Measurements from ENCODE around the gene CLCN5. TPM values are rescaled to one million over a fixed set of nuclear protein-coding genes. Genes with fewer than 3 reads are reported as not detected.

The CLCN5 gene
- total RNA-seq, 1 experiment from 2014 or later = 23.6 TPM

DNA sequence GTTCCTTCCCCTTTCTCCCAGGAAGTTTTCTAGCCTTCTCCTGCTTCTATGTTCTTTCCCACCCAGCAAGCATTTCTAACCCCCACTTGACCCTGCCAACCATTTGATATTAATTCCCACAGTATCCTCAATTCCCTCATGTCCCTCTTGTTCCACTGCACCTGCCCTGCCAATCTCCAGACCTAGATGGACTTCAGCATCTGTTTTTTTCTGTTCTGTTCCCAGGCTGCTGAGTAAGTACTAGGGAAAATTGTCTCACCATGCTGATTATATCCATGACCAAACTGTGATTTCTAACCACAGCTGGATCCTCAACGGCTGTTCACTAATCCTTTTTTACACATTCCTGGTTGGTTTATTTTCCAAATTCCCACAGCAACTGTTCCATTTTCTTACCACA, 37.7 kb downstream of the CLCN5 start:
- H3K4me3 ChIP-seq (ENCODE audit: low read depth in 2 of 2, low read length in 2 of 2) = no peak overlapping the region
- DNase-seq (ENCODE audit: low read depth, low spot score) (no peak), ATAC-seq (no peak)
- H3K4me1 ChIP-seq (ENCODE audit: control insufficient read depth, insufficient read depth, low read length) = no peaks in the 10 kb centered on the region
- in situ Hi-C loops (cut with HindIII; ENCODE audit: low pct_unique_long_range_greater_than_20kb, low sequenced_read_pairs) = no loop called here
- TF ChIP-seq POLR2AphosphoS5 (IDR thresholded peaks at IDR 0.05; ENCODE audit: low read depth, low read length) (no peak), TCF7L2 (IDR thresholded peaks at IDR 0.05; ENCODE audit: low read depth, low read length) (no peak), SIN3A (IDR thresholded peaks at IDR 0.05; ENCODE audit: borderline replicate concordance, insufficient read depth, low read depth, low read length) (no peak)
- TF ChIP-seq, protein P1, sequence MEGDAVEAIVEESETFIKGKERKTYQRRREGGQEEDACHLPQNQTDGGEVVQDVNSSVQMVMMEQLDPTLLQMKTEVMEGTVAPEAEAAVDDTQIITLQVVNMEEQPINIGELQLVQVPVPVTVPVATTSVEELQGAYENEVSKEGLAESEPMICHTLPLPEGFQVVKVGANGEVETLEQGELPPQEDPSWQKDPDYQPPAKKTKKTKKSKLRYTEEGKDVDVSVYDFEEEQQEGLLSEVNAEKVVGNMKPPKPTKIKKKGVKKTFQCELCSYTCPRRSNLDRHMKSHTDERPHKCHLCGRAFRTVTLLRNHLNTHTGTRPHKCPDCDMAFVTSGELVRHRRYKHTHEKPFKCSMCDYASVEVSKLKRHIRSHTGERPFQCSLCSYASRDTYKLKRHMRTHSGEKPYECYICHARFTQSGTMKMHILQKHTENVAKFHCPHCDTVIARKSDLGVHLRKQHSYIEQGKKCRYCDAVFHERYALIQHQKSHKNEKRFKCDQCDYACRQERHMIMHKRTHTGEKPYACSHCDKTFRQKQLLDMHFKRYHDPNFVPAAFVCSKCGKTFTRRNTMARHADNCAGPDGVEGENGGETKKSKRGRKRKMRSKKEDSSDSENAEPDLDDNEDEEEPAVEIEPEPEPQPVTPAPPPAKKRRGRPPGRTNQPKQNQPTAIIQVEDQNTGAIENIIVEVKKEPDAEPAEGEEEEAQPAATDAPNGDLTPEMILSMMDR (IDR thresholded peaks at IDR 0.05) = no peak
- TF ChIP-seq, protein P2, sequence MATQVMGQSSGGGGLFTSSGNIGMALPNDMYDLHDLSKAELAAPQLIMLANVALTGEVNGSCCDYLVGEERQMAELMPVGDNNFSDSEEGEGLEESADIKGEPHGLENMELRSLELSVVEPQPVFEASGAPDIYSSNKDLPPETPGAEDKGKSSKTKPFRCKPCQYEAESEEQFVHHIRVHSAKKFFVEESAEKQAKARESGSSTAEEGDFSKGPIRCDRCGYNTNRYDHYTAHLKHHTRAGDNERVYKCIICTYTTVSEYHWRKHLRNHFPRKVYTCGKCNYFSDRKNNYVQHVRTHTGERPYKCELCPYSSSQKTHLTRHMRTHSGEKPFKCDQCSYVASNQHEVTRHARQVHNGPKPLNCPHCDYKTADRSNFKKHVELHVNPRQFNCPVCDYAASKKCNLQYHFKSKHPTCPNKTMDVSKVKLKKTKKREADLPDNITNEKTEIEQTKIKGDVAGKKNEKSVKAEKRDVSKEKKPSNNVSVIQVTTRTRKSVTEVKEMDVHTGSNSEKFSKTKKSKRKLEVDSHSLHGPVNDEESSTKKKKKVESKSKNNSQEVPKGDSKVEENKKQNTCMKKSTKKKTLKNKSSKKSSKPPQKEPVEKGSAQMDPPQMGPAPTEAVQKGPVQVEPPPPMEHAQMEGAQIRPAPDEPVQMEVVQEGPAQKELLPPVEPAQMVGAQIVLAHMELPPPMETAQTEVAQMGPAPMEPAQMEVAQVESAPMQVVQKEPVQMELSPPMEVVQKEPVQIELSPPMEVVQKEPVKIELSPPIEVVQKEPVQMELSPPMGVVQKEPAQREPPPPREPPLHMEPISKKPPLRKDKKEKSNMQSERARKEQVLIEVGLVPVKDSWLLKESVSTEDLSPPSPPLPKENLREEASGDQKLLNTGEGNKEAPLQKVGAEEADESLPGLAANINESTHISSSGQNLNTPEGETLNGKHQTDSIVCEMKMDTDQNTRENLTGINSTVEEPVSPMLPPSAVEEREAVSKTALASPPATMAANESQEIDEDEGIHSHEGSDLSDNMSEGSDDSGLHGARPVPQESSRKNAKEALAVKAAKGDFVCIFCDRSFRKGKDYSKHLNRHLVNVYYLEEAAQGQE (IDR thresholded peaks at IDR 0.05; ENCODE audit: insufficient read depth in 1 of 2, low read depth in 2 of 2, low read length in 1 of 2) = no peak
- no peaks in the 10 kb centered on the region for H3K9me3 ChIP-seq (ENCODE audit: control insufficient read depth, insufficient read depth, low read depth, low read length)
- no peaks in the 10 kb centered on the region for H3K36me3 ChIP-seq (ENCODE audit: control insufficient read depth, insufficient read depth, low read length)
- POLR2A ChIA-PET = no interaction called here
- intact Hi-C loops (cut with micrococcal nuclease; ENCODE audit: unreplicated experiment) = no loop called here
- H3K27me3 ChIP-seq (ENCODE audit: control insufficient read depth, insufficient read depth, low read length) = no peaks in the 10 kb centered on the region
- CTCF ChIA-PET = no interaction called here
- no peak overlapping the region for H3K27ac ChIP-seq (ENCODE audit: low read length)
- no TSS peak for BruUV-seq (replicated peaks)

DNA sequence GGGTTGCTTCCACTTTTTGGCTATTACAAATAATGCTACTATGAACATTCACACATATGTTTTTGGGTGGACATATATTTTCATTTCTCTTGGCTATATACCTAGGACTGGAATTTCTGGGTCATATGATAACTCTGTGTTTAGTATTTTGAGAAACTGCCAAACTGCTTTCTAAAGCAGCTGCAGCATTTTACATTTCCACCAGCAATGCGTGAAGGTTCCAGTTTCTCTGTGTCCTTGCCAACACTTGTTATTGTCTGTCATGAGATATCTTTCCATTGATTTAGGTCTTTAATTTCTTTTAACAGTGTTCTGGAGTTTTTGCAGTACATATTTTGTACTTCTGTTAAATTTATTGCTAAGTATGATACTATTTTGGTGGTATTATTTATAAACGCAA, 48.3 kb downstream of the CLCN5 start:
- no peak overlapping the region for H3K4me3 ChIP-seq (ENCODE audit: low read depth in 2 of 2, low read length in 2 of 2)
- H3K27me3 ChIP-seq (ENCODE audit: control insufficient read depth, insufficient read depth, low read length) = no peaks in the 10 kb centered on the region
- no peaks in the 10 kb centered on the region for H3K36me3 ChIP-seq (ENCODE audit: control insufficient read depth, insufficient read depth, low read length)
- no peaks in the 10 kb centered on the region for H3K9me3 ChIP-seq (ENCODE audit: control insufficient read depth, insufficient read depth, low read depth, low read length)
- ChIA-PET POLR2A (no interaction called here), CTCF (no interaction called here)
- no TSS peak for BruUV-seq (replicated peaks)
- no peaks in the 10 kb centered on the region for H3K4me1 ChIP-seq (ENCODE audit: control insufficient read depth, insufficient read depth, low read length)
- TF ChIP-seq, protein P2 (IDR thresholded peaks at IDR 0.05; ENCODE audit: insufficient read depth in 1 of 2, low read depth in 2 of 2, low read length in 1 of 2) = no peak
- TF ChIP-seq POLR2AphosphoS5 (IDR thresholded peaks at IDR 0.05; ENCODE audit: low read depth, low read length) (no peak), TCF7L2 (IDR thresholded peaks at IDR 0.05; ENCODE audit: low read depth, low read length) (no peak), SIN3A (IDR thresholded peaks at IDR 0.05; ENCODE audit: borderline replicate concordance, insufficient read depth, low read depth, low read length) (no peak)
- TF ChIP-seq, protein P1 (IDR thresholded peaks at IDR 0.05) = no peak
- intact Hi-C loops (cut with micrococcal nuclease; ENCODE audit: unreplicated experiment) = no loop called here
- H3K27ac ChIP-seq (ENCODE audit: low read length) = no peak overlapping the region
- in situ Hi-C loops (cut with HindIII; ENCODE audit: low pct_unique_long_range_greater_than_20kb, low sequenced_read_pairs) = no loop called here
- DNase-seq (ENCODE audit: low read depth, low spot score) (no peak), ATAC-seq (no peak)
